MM.1S (cell line): ENCODE measurements around the gene ARIH1.

Experiments
- DNase-seq: peaks from one replicate; pipeline ENCODE4 v3.0.0-alpha.2; 2015
- H2AFZ ChIP-seq: fragments of 300-600 bp; sonication (generic); 2 replicates; pipeline ENCODE4 v1.6.0; 2016; ENCODE audit warnings: antibody characterized with exemption, low read length
- H3F3A ChIP-seq: fragments of 300-600 bp; sonication (generic); 2 replicates; pipeline ENCODE4 v1.6.1; 2016; ENCODE audit warnings: mild to moderate bottlenecking, antibody characterized with exemption, low read length, moderate library complexity, mixed read lengths; ENCODE audit not compliant: insufficient read depth
- H3K27ac ChIP-seq: fragments of 300-600 bp; sonication (generic); 2 replicates; pipeline ENCODE4 v1.5.1; 2016; ENCODE audit warnings: mild to moderate bottlenecking, low read length
- H3K27me3 ChIP-seq: fragments of 300-600 bp; sonication (generic); replicated peaks from 2 replicates; pipeline ENCODE4 v1.6.0; 2016; ENCODE audit warnings: low read length; ENCODE audit not compliant: insufficient read depth
- H3K36me3 ChIP-seq: fragments of 300-600 bp; sonication (generic); replicated peaks from 2 replicates; pipeline ENCODE4 v1.6.1; 2016; ENCODE audit warnings: mild to moderate bottlenecking, low read length, mixed read lengths; ENCODE audit not compliant: insufficient read depth
- H3K4me1 ChIP-seq: fragments of 300-600 bp; sonication (generic); 2 replicates; pipeline ENCODE4 v1.6.1; 2016; ENCODE audit warnings: low read length, mixed read lengths
- H3K4me2 ChIP-seq: fragments of 300-600 bp; sonication (generic); 2 replicates; pipeline ENCODE4 v1.6.0; 2016; ENCODE audit warnings: low read depth, low read length
- H3K4me3 ChIP-seq: fragments of 300-600 bp; sonication (generic); 2 replicates; pipeline ENCODE4 v1.5.1; 2016; ENCODE audit warnings: low read length, mixed read lengths
- H3K79me2 ChIP-seq: fragments of 300-600 bp; sonication (generic); 2 replicates; pipeline ENCODE4 v1.6.1; 2016; ENCODE audit warnings: mixed run types, low read length, mixed read lengths
- H3K9ac ChIP-seq: fragments of 300-600 bp; sonication (generic); 2 replicates; pipeline ENCODE4 v1.6.1; 2016; ENCODE audit warnings: low read length, mixed read lengths
- H3K9me2 ChIP-seq: fragments of 300-600 bp; sonication (generic); replicated peaks from 2 replicates; pipeline ENCODE4 v1.6.1; 2016; ENCODE audit warnings: mild to moderate bottlenecking, low read length, mixed read lengths; ENCODE audit not compliant: insufficient read depth
- H3K9me3 ChIP-seq: fragments of 300-600 bp; sonication (generic); replicated peaks from 2 replicates; pipeline ENCODE4 v1.6.1; 2016; ENCODE audit warnings: mild to moderate bottlenecking, low read length, mixed read lengths; ENCODE audit not compliant: insufficient read depth
- H4K20me1 ChIP-seq: fragments of 300-600 bp; sonication (generic); 2 replicates; pipeline ENCODE4 v1.6.1; 2016; ENCODE audit warnings: mild to moderate bottlenecking, low read length, moderate library complexity, mixed read lengths; ENCODE audit not compliant: insufficient read depth
- CTCF ChIP-seq: fragments of 300-600 bp; sonication (generic); IDR thresholded peaks from 2 replicates; pipeline ENCODE4 v1.5.1; 2016; ENCODE audit warnings: antibody characterized with exemption, low read length, mixed read lengths
- EZH2 ChIP-seq: fragments of 300-600 bp; sonication (generic); optimal IDR thresholded peaks from 2 replicates; pipeline ENCODE3; 2017; ENCODE audit warnings: low read depth, mild to moderate bottlenecking, antibody characterized with exemption, low read length, mixed read lengths
- EZH2phosphoT487 ChIP-seq: fragments of 300-600 bp; sonication (generic); IDR thresholded peaks from 2 replicates; pipeline ENCODE4 v1.6.1; 2018; ENCODE audit warnings: antibody characterized with exemption, low read length

ARIH1 gene

GRCh38 chr15:72592676-72593075 is 118.5 kb downstream of the ARIH1 start:
- H3K27me3 ChIP-seq: no peaks in the 10 kb centered on the region
- no peaks in the 10 kb centered on the region for H3F3A ChIP-seq
- H3K4me2 ChIP-seq: no peak overlapping the region
- no peaks in the 10 kb centered on the region for H3K79me2 ChIP-seq
- no peak for DNase-seq
- H3K9ac ChIP-seq: no peak overlapping the region
- no peaks in the 10 kb centered on the region for H4K20me1 ChIP-seq
- H3K4me1 ChIP-seq: no peaks in the 10 kb centered on the region
- no peak for TF ChIP-seq EZH2
- no peak for TF ChIP-seq CTCF
- TF ChIP-seq EZH2phosphoT487: no peak
- H3K27ac ChIP-seq: no peak overlapping the region
- no peaks in the 10 kb centered on the region for H3K36me3 ChIP-seq
- no peak overlapping the region for H3K4me3 ChIP-seq
- H2AFZ ChIP-seq: no peak overlapping the region
- H3K9me2 ChIP-seq: no peaks in the 10 kb centered on the region
- no peaks in the 10 kb centered on the region for H3K9me3 ChIP-seq

GRCh38 chr15:72593838-72594237 is 119.7 kb downstream of the ARIH1 start:
- Histone ChIP-seq H3K4me3 (no peak overlapping the region), H3K79me2 (no peaks in the 10 kb centered on the region), H3K4me1 (no peaks in the 10 kb centered on the region), H4K20me1 (no peaks in the 10 kb centered on the region), H3K9me2 (no peaks in the 10 kb centered on the region), H3K9me3 (no peaks in the 10 kb centered on the region), H3F3A (no peaks in the 10 kb centered on the region), H3K4me2 (no peak overlapping the region), H3K9ac (no peak overlapping the region), H3K27ac (no peak overlapping the region), H3K27me3 (no peaks in the 10 kb centered on the region), H3K36me3 (no peaks in the 10 kb centered on the region), H2AFZ (no peak overlapping the region)
- no peak for TF ChIP-seq CTCF
- TF ChIP-seq EZH2: no peak
- TF ChIP-seq EZH2phosphoT487: no peak
- no peak for DNase-seq

- Histone ChIP-seq H3K4me3 (no peak overlapping the region), H3K9me3 (no peaks in the 10 kb centered on the region), H3F3A (no peaks in the 10 kb centered on the region), H3K4me1 (no peaks in the 10 kb centered on the region), H3K9ac (no peak overlapping the region), H2AFZ (no peak overlapping the region), H3K4me2 (no peak overlapping the region), H3K27ac (no peak overlapping the region), H3K79me2 (no peaks in the 10 kb centered on the region), H3K36me3 (no peaks in the 10 kb centered on the region), H3K9me2 (no peaks in the 10 kb centered on the region), H4K20me1 (no peaks in the 10 kb centered on the region), H3K27me3 (no peaks in the 10 kb centered on the region)
- peak; percentile 59 for DNase-seq
- TF ChIP-seq EZH2: no peak
- no peak for TF ChIP-seq EZH2phosphoT487
- TF ChIP-seq CTCF: peak; percentile 76
These were observed 125.8 kb downstream of the ARIH1 start for GRCh38 chr15:72599855-72600464.
